GM12878 (cell line): ENCODE measurements around the gene HNRNPA2B1. TPM values are rescaled to one million over a fixed set of nuclear protein-coding genes. Genes with fewer than 3 reads are reported as not detected.
A peak's percentile ranks its signal among the peaks of the same experiment; 100 is the strongest.

Experiments
- ATAC-seq: fragments of 200-7000 bp; cut with Tn5 transposase; 3 replicates; pipeline ENCODE4 v1.9.1; 2020; ENCODE audit warnings: mild to moderate bottlenecking, moderate library complexity
- BruUV-seq: library from RNA; stranded (reverse); fragments of 400-500 nt; replicated peaks from 2 replicates; lab custom pipeline; 2021; lab: Mats Ljungman, UMichigan
- CTCF ChIA-PET: fragments of 300-600 bp; sonication (Branson Sonifier 250); formaldehyde crosslinking; extraction: SDS; loops from one replicate; lab custom pipeline; 2021; ENCODE audit warnings: inconsistent platforms; lab: Yijun Ruan, JAX
- POLR2A ChIA-PET: fragments of 350-600 bp; formaldehyde crosslinking; extraction: SDS; loops from one replicate; lab custom pipeline; 2021; ENCODE audit warnings: inconsistent platforms; lab: Charles Lee
- RAD21 ChIA-PET: fragments of 300-600 bp; sonication (Branson Sonifier 250); formaldehyde crosslinking; loops from one replicate; lab custom pipeline; 2023; ENCODE audit warnings: antibody characterized with exemption; ENCODE audit not compliant: unreplicated experiment; lab: Charles Lee
- SMC1A ChIA-PET: fragments of 300-600 bp; sonication (Branson Sonifier 250); formaldehyde crosslinking; loops from one replicate; lab custom pipeline; 2023; ENCODE audit not compliant: unreplicated experiment, uncharacterized antibody; lab: Charles Lee
- DNase-seq: peaks from one replicate; pipeline ENCODE4 v3.0.0-alpha.2; 2011; ENCODE audit warnings: low read depth, low spot score
- FAIRE-seq: peaks from 3 replicates; lab custom pipeline; 2011; peaks lifted over from hg19 to GRCh38; lab: Jason Lieb, UNC
- H2AFZ ChIP-seq: 2 replicates; pipeline ENCODE4 v1.6.0; 2011; ENCODE audit warnings: low read depth, low read length, control low read depth; ENCODE audit not compliant: control insufficient read depth
- H3K27ac ChIP-seq: 2 replicates; pipeline ENCODE4 v1.5.1; 2011; ENCODE audit warnings: control low read depth; ENCODE audit not compliant: control insufficient read depth, insufficient read depth
- H3K27me3 ChIP-seq, 2 experiments: replicated peaks in 1 of 2; 2 replicates each; pipeline versions ENCODE4 v1.6.0 to v1.6.1; 2011; ENCODE audit warnings: low read length in 1 of 2; ENCODE audit not compliant: control insufficient read depth in 2 of 2, insufficient read depth in 2 of 2
- H3K36me3 ChIP-seq, 2 experiments: 2 replicates each; pipeline ENCODE4 v1.5.1; 2011; ENCODE audit warnings: low read length in 1 of 2; ENCODE audit not compliant: control insufficient read depth in 2 of 2, insufficient read depth in 2 of 2
- H3K4me1 ChIP-seq: 2 replicates; pipeline ENCODE4 v1.6.1; 2011; ENCODE audit warnings: mild to moderate bottlenecking, low read length, moderate library complexity, mixed read lengths; ENCODE audit not compliant: control insufficient read depth, insufficient read depth
- H3K4me2 ChIP-seq: 2 replicates; pipeline ENCODE4 v1.6.0; 2011; ENCODE audit warnings: control low read depth; ENCODE audit not compliant: control insufficient read depth, insufficient read depth
- H3K4me3 ChIP-seq: fragments of 200-600 bp; sonication (generic); 2 replicates; pipeline ENCODE4 v1.5.1; 2016
- H3K79me2 ChIP-seq: 2 replicates; pipeline ENCODE4 v1.6.0; 2011; ENCODE audit warnings: low read length; ENCODE audit not compliant: control insufficient read depth, insufficient read depth
- H3K9ac ChIP-seq: 2 replicates; pipeline ENCODE4 v1.8.0; 2011; ENCODE audit warnings: low read length, control low read depth, mixed read lengths; ENCODE audit not compliant: control insufficient read depth, insufficient read depth
- H3K9me3 ChIP-seq: replicated peaks from 3 replicates; pipeline ENCODE4 v1.5.1; 2011; ENCODE audit warnings: mild to moderate bottlenecking, low read length; ENCODE audit not compliant: control insufficient read depth, insufficient read depth
- H4K20me1 ChIP-seq: 2 replicates; pipeline ENCODE4 v1.6.0; 2011; ENCODE audit not compliant: control insufficient read depth, insufficient read depth
- SMAD5 ChIP-seq: IDR thresholded peaks from 2 replicates; pipeline ENCODE4 v1.6.1; 2016; ENCODE audit warnings: antibody characterized with exemption, low read depth
- SREBF2 ChIP-seq: IDR thresholded peaks from 2 replicates; pipeline ENCODE4 v1.6.1; 2012; ENCODE audit warnings: mild to moderate bottlenecking, low read length
- ZBTB4 ChIP-seq: fragments of 450-650 bp; formaldehyde crosslinking; IDR thresholded peaks from 2 replicates; pipeline ENCODE4 v1.4.0; 2022; ENCODE audit warnings: mild to moderate bottlenecking, moderate library complexity
- ZBTB40 ChIP-seq: fragments of 450-650 bp; IDR thresholded peaks from 2 replicates; pipeline ENCODE4 v1.6.1; 2016; ENCODE audit warnings: mild to moderate bottlenecking, moderate library complexity, borderline replicate concordance
- WGBS: methylation state at CpG from one replicate; pipeline ENCODE4 v1.1.6; 2016; ENCODE audit warnings: low lambda C conversion rate; ENCODE audit not compliant: insufficient replicate concordance, insufficient coverage; ENCODE audit errors: missing lambda C conversion rate; 5-methylcytosine and 5-hydroxymethylcytosine counted together
- in situ Hi-C: fragments of 300-500 bp; cut with MboI; formaldehyde crosslinking; loops from 9 replicates; pipeline ENCODE4 v1.14.3; 2018; ENCODE audit warnings: mixed read lengths
- intact Hi-C: fragments of 100-400 bp; cut with micrococcal nuclease; formaldehyde crosslinking; loops from one replicate; pipeline ENCODE4 v1.14.2; 2022; ENCODE audit not compliant: unreplicated experiment
- polyA plus RNA-seq, 11 experiments: library from polyadenylated mRNA; depleted of rRNA in 4 of 11; unstranded in 6 of 11; stranded (reverse) in 5 of 11; fragments of >200 nt; fragmentation: Nextera tagmentation in 4 of 11; fragmentation: Illumina TruSeq in 1 of 11; extraction: Ambion mirVana in 4 of 11; extraction: Trizol in 1 of 11; gene quantifications; 1 replicate in 1 of 11; 2 replicates in 10 of 11; pipeline versions ENCODE4 v1.2.1 to v1.2.3, GENCODE V29; 2011 to 2016; ENCODE audit warnings: inconsistent platforms in 2 of 11, missing spikeins in 2 of 11, low read depth in 1 of 11
- total RNA-seq, 4 experiments: library from RNA; depleted of rRNA in 3 of 4; stranded (reverse); fragments of >200 nt in 3 of 4; fragmentation: Illumina TruSeq in 1 of 4; extraction: Trizol in 1 of 4; gene quantifications; 2 replicates each; pipeline versions ENCODE4 v1.2.1 to v1.2.3, GENCODE V29; 2013 to 2021
- TF ChIP-seq, protein P1 (sequence below): IDR thresholded peaks from 2 replicates; pipeline ENCODE4 v1.6.1; 2011; ENCODE audit warnings: low read depth, low read length, improper control_type of control experiment, borderline replicate concordance
- TF ChIP-seq, protein P2 (sequence below): fragments of 450-650 bp; conservative IDR thresholded peaks from 2 replicates; pipeline ENCODE4 v1.6.1; 2017; ENCODE audit warnings: mild to moderate bottlenecking, moderate library complexity

Gene HNRNPA2B1
- total and polyA plus RNA-seq, 10 of the 15 experiments (the other 5 are each of a cell fraction or from before 2014, with no cell fraction given) = 295 to 1,396 (median 932) TPM

DNA sequence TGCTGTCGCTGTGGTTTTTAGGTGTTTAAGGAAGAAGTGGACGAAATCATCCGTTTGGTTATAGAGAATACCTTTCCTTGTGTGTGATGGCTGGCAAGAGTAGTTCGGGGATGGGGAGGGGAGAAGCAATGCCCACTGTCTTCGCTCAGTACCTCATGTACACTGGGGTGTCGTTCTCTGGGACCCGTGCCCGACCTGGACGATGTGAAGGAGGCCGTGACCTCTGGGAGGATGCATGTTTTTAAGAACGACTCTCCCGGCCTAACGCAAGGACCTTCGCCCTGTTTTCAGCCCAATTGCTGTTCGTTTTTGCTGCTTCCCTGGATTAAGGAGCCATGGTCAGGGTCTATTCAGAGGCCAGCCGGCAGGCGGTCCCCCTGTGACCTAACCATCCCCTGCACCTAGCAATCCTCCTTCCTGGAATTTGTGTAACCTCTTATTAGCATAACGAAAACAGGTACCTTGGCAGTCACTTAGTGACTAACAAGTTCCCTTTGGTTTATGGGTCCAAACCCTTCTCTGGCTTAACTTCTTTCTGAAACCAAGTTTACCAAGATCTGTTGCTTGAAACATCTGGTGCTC lies 47.2 kb downstream of the HNRNPA2B1 start:
- Histone ChIP-seq H3K9ac (peak overlapping the region; percentile 86), H4K20me1 (no peaks in the 10 kb centered on the region; the same call in 1 of the 2 replicates), H2AFZ (peak overlapping the region; percentile 72), H3K9me3 (no peaks in the 10 kb centered on the region), H3K4me1 (peaks cover 34% of the 10 kb centered on the region), H3K36me3 (no peaks in the 10 kb centered on the region), H3K79me2 (peaks cover 67% of the 10 kb centered on the region), H3K27me3 (no peaks in the 10 kb centered on the region), H3K4me3 (peak overlapping the region; percentile 72), H3K27ac (peak overlapping the region; percentile 88), H3K4me2 (peak overlapping the region; percentile 98)
- RAD21 ChIA-PET = interaction anchor here (1.3 to 9.0 kb wide), 4 partner anchors 8 to 259 kb away, joined by 8 to 164 read pairs (median 41); partner anchors contain the start of genes CBX3 and HNRNPA2B1
- POLR2A ChIA-PET = interaction anchor here (0.6 to 10.1 kb wide), 3 partner anchors 13 to 195 kb away, joined by 3 to 206 read pairs (median 111); partner anchors contain the start of genes CBX3 and HNRNPA2B1
- CTCF ChIA-PET = interaction anchor here (2.2 to 5.4 kb wide), 2 partner anchors 13 to 212 kb away, joined by 12 to 52 read pairs; no protein-coding TSS in a partner anchor
- WGBS = 4% methylated on average over 18 of the region's 18 CpGs
- no peak for DNase-seq
- TSS peak; percentile 72 for BruUV-seq
- SMC1A ChIA-PET = interaction anchor here (2.9 to 9.3 kb wide), 4 partner anchors 14 to 44 kb away, joined by 29 to 198 read pairs (median 60); partner anchors contain the start of genes CBX3 and HNRNPA2B1
- intact Hi-C loops (loop anchor here (1.0 to 5.0 kb wide), 3 partner anchors 47 to 212 kb away; partner anchors contain the start of genes CBX3 and HNRNPA2B1), in situ Hi-C loops (no loop called here)
- peak; percentile 0 for ATAC-seq
- no peak for FAIRE-seq
- TF ChIP-seq, protein P1, sequence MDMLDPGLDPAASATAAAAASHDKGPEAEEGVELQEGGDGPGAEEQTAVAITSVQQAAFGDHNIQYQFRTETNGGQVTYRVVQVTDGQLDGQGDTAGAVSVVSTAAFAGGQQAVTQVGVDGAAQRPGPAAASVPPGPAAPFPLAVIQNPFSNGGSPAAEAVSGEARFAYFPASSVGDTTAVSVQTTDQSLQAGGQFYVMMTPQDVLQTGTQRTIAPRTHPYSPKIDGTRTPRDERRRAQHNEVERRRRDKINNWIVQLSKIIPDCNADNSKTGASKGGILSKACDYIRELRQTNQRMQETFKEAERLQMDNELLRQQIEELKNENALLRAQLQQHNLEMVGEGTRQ = no peak
- TF ChIP-seq, protein P2, sequence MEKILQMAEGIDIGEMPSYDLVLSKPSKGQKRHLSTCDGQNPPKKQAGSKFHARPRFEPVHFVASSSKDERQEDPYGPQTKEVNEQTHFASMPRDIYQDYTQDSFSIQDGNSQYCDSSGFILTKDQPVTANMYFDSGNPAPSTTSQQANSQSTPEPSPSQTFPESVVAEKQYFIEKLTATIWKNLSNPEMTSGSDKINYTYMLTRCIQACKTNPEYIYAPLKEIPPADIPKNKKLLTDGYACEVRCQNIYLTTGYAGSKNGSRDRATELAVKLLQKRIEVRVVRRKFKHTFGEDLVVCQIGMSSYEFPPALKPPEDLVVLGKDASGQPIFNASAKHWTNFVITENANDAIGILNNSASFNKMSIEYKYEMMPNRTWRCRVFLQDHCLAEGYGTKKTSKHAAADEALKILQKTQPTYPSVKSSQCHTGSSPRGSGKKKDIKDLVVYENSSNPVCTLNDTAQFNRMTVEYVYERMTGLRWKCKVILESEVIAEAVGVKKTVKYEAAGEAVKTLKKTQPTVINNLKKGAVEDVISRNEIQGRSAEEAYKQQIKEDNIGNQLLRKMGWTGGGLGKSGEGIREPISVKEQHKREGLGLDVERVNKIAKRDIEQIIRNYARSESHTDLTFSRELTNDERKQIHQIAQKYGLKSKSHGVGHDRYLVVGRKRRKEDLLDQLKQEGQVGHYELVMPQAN = no peak
- no peak for TF ChIP-seq ZBTB4 (CRISPR knock-in tag)
- no peak for TF ChIP-seq ZBTB40
- no peak for TF ChIP-seq SMAD5
- TF ChIP-seq SREBF2 = no peak
